ENCODE data around the gene TNFRSF17. TPM values are rescaled to one million over a fixed set of nuclear protein-coding genes. Genes with fewer than 3 reads are reported as not detected.
A peak's percentile ranks its signal among the peaks of the same experiment; 100 is the strongest.

Gene TNFRSF17
- total RNA-seq, 1 experiment from 2014 or later, result not detected

GRCh38 chr16:11946433-11946832 lies 18.6 kb upstream of the TNFRSF17 start:
- TF ChIP-seq USF2 (CRISPR knock-in tag; IDR thresholded peaks at IDR 0.05) (no peak), GABPB1 (CRISPR knock-in tag; IDR thresholded peaks at IDR 0.05) (no peak), TCF7 (CRISPR knock-in tag; IDR thresholded peaks at IDR 0.05; ENCODE audit: low read depth) (no peak), MLX (CRISPR knock-in tag; IDR thresholded peaks at IDR 0.05) (no peak), RELA (CRISPR knock-in tag; IDR thresholded peaks at IDR 0.05; ENCODE audit: borderline replicate concordance) (no peak), MYBL2 (CRISPR knock-in tag; IDR thresholded peaks at IDR 0.05) (no peak), E2F1 (CRISPR knock-in tag; IDR thresholded peaks at IDR 0.05) (no peak), ZBTB43 (CRISPR knock-in tag; IDR thresholded peaks at IDR 0.05) (no peak), TP53 (CRISPR knock-in tag; IDR thresholded peaks at IDR 0.05) (no peak), AR (CRISPR knock-in tag; IDR thresholded peaks at IDR 0.05) (no peak)
- POLR2A ChIA-PET, result no interaction called here
- Mint-ChIP-seq H3K36me3 (no peaks in the 10 kb centered on the region), H3K4me1 (peaks cover 7% of the 10 kb centered on the region), H3K9me3 (no peaks in the 10 kb centered on the region), H3K27ac (no peak overlapping the region), H3K4me3 (no peak overlapping the region), H3K27me3 (ENCODE audit: low read depth) (no peaks in the 10 kb centered on the region)
- no peak for ATAC-seq
- CTCF ChIA-PET, result interaction anchor here (0.6 to 5.2 kb wide), 2 partner anchors 122 to 316 kb away, joined by 3 to 52 read pairs; no protein-coding TSS in a partner anchor
- DNase-seq (ENCODE audit: low spot score), result no peak

- Mint-ChIP-seq H3K4me1 (peaks cover 4% of the 10 kb centered on the region), H3K4me3 (no peak overlapping the region), H3K27me3 (ENCODE audit: low read depth) (no peaks in the 10 kb centered on the region), H3K27ac (no peak overlapping the region), H3K9me3 (no peaks in the 10 kb centered on the region), H3K36me3 (no peaks in the 10 kb centered on the region)
- ATAC-seq (no peak), DNase-seq (ENCODE audit: low spot score) (no peak)
- CTCF ChIA-PET, result interaction anchor here (0.7 to 5.2 kb wide), 10 partner anchors 10 to 146 kb away, joined by 3 to 52 read pairs (median 4); no protein-coding TSS in a partner anchor
- POLR2A ChIA-PET, result no interaction called here
- peak; percentile 52; the same call in 1 of the 2 replicates for TF ChIP-seq ZNF121 (CRISPR knock-in tag; IDR thresholded peaks at IDR 0.05)
- TF ChIP-seq IRF1 (CRISPR knock-in tag; IDR thresholded peaks at IDR 0.05), result no peak
- TF ChIP-seq KAT7 (CRISPR knock-in tag; IDR thresholded peaks at IDR 0.05; ENCODE audit: borderline replicate concordance), result no peak
- TF ChIP-seq CREB1 (CRISPR knock-in tag; IDR thresholded peaks at IDR 0.05), result no peak
- no peak for TF ChIP-seq ATF6 (CRISPR knock-in tag; IDR thresholded peaks at IDR 0.05)
- no peak for TF ChIP-seq TCF7 (CRISPR knock-in tag; IDR thresholded peaks at IDR 0.05; ENCODE audit: low read depth)
- TF ChIP-seq CTCF (IDR thresholded peaks at IDR 0.05), result no peak
- TF ChIP-seq FOXP1 (CRISPR knock-in tag; IDR thresholded peaks at IDR 0.05; ENCODE audit: borderline replicate concordance), result no peak
These were observed 16.2 kb upstream of the TNFRSF17 start for GRCh38 chr16:11948819-11949218.
